Measurements from ENCODE around the gene PFN3.

GRCh38 chr5:177409043-177409801, 8.8 kb upstream of the PFN3 start, which contains the start of gene F12:
- TF ChIP-seq CTCF (IDR thresholded peaks at IDR 0.05) (no peak), EP300 (IDR thresholded peaks at IDR 0.05) (no peak), POLR2A (IDR thresholded peaks at IDR 0.05) (no peak)

Data from gastroesophageal sphincter (tissue), 3 donors.